GM21390 (cell line): ENCODE measurements around the gene GRIK1.

Source experiments
- ATAC-seq: cut with Tn5 transposase; IDR thresholded peaks from one replicate; pipeline ENCODE4 v1.9.1; 2021; ENCODE audit not compliant: unreplicated experiment

GRIK1 gene

GRCh38 chr21:29788752-29789151, 151.0 kb downstream of the GRIK1 start:
- no peak for ATAC-seq

GRCh38 chr21:29787361-29787909, 152.4 kb downstream of the GRIK1 start:
- no peak for ATAC-seq

- ATAC-seq: no peak
Observed at GRCh38 chr21:29786496-29787360, 153.1 kb downstream of the GRIK1 start.

- ATAC-seq: no peak
Observed at GRCh38 chr21:29777160-29777559, 162.6 kb downstream of the GRIK1 start.

GRCh38 chr21:29775462-29775861, 164.3 kb downstream of the GRIK1 start:
- no peak for ATAC-seq

- ATAC-seq: no peak
Observed at GRCh38 chr21:29771491-29772066, 168.2 kb downstream of the GRIK1 start.

- ATAC-seq: no peak
Observed at GRCh38 chr21:29763674-29764073, 176.1 kb downstream of the GRIK1 start.

GRCh38 chr21:29762570-29763082, 177.2 kb downstream of the GRIK1 start:
- no peak for ATAC-seq

- no peak for ATAC-seq
Observed at GRCh38 chr21:29753216-29753615, 186.6 kb downstream of the GRIK1 start.

- no peak for ATAC-seq
Observed at GRCh38 chr21:29751473-29752185, 188.2 kb downstream of the GRIK1 start.

- no peak for ATAC-seq
Observed at GRCh38 chr21:29749957-29750356, 189.8 kb downstream of the GRIK1 start.

GRCh38 chr21:29749223-29749622, 190.6 kb downstream of the GRIK1 start:
- ATAC-seq: no peak

- ATAC-seq: no peak
Observed at GRCh38 chr21:29748391-29749167, 191.2 kb downstream of the GRIK1 start.

GRCh38 chr21:29741761-29742160, 198.0 kb downstream of the GRIK1 start:
- ATAC-seq: no peak

GRCh38 chr21:29739176-29739575, 200.6 kb downstream of the GRIK1 start:
- no peak for ATAC-seq

- no peak for ATAC-seq
Observed at GRCh38 chr21:29738730-29739129, 201.1 kb downstream of the GRIK1 start.

GRCh38 chr21:29737186-29737585, 202.6 kb downstream of the GRIK1 start:
- ATAC-seq: no peak

GRCh38 chr21:29730281-29730680, 209.5 kb downstream of the GRIK1 start:
- no peak for ATAC-seq

- ATAC-seq: no peak
Observed at GRCh38 chr21:29726044-29726443, 213.8 kb downstream of the GRIK1 start.

- no peak for ATAC-seq
Observed at GRCh38 chr21:29725025-29725736, 214.6 kb downstream of the GRIK1 start.
